ENCODE data around the gene COG5. TPM values are rescaled to one million over a fixed set of nuclear protein-coding genes. Genes with fewer than 3 reads are reported as not detected.
"Not testable (repeated sequence)": the region's sequence is repeated elsewhere in the genome, so short reads cannot be mapped to it uniquely, and the experiment has no call there.

Gene COG5
- total RNA-seq, 1 donor from 2014 or later: 63.4 TPM

DNA sequence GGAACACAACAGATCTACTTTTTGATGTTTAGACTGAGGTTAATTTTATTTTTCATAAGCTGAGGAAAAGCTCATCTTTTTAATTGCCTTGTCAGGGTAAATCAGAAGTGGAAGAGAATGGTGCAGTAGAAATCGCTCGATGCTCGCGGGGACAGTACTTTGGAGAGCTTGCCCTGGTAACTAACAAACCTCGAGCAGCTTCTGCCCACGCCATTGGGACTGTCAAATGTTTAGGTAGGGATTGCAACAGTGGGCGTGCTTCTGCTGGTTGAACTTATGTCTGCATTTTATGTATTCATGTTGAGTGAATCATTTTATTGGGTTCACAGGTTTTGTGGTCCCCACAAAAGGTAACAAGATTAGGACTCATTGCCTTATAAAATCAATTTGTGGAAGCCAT is 406.6 kb downstream of the COG5 start:
- DNase-seq (ENCODE audit: low spot score): no peak

- not testable (repeated sequence) for DNase-seq (ENCODE audit: low spot score)
Measured at GRCh38 chr7:107155726-107156125, 408.0 kb downstream of the COG5 start.

DNA sequence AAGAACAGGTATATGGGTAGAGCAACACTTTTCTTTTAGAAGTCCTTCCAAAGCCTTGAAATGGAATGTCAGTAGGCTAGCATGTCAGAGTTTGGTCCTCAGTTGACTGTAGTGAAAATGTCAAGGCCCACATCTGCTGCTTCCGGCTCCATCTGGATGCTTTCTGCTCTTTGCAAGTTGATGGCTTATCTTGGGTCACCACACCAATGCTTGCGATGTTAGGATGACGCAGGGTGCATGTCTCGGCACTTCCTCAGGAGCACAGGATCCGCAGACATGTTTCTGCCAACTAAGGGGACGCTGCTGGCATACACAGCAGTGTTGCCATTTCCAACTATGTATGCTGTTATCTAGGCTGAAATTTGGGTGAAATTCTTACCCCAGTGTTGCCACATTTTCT is 408.9 kb downstream of the COG5 start:
- no peak for DNase-seq (ENCODE audit: low spot score)

DNA sequence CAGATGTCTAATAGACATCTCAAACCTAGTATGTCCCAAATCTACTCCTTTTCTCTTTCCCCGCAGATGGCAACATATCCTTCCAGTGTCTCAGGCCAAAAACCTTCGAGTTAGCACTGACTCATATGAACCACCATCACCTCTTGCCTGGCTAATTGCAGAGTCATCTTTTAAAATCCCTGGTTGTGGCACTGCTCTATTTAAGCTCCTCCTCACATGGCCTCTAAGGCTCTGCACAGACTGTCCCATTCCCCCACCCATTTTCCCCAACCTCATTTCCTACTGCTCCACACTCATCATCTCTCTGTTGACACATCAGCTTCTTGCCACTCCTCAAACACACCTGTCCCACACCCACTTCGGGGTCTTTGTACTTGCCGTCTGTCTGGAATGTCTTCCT is 411.7 kb downstream of the COG5 start:
- DNase-seq (ENCODE audit: low spot score): no peak

Other genes with a start within 250 kb of the COG5 start
- not detected for gene GPR22, start 93.9 kb downstream of the COG5 start, total RNA-seq
- gene DUS4L, start 51 bp upstream of the COG5 start, total RNA-seq: 14.8 TPM
- 66.2 TPM for gene BCAP29, start 16.3 kb upstream of the COG5 start, total RNA-seq
- 1.4 TPM for gene SLC26A4, start 96.9 kb upstream of the COG5 start, total RNA-seq
- gene CBLL1, start 180.2 kb upstream of the COG5 start, total RNA-seq: 29.0 TPM
- 0.31 TPM for gene SLC26A3, start 239.3 kb upstream of the COG5 start, total RNA-seq

Data from ureter (tissue), 1 donor.